ENCODE measurements around the gene DYNC1LI1.

The DYNC1LI1 gene

GRCh38 chr3:32606960-32607359 lies 36.3 kb upstream of the DYNC1LI1 start:
- TF ChIP-seq USF1 (IDR thresholded peaks at IDR 0.05) (no peak), NFIC (IDR thresholded peaks at IDR 0.05) (no peak), EP300 (IDR thresholded peaks at IDR 0.05; ENCODE audit: borderline replicate concordance) (no peak), RAD21 (IDR thresholded peaks at IDR 0.05; ENCODE audit: low read depth) (no peak), CREB1 (IDR thresholded peaks at IDR 0.05; ENCODE audit: low read depth) (no peak), ZBTB7A (IDR thresholded peaks at IDR 0.05; ENCODE audit: low read depth) (no peak), REST (IDR thresholded peaks at IDR 0.05; ENCODE audit: low read depth) (no peak), TEAD4 (IDR thresholded peaks at IDR 0.05) (no peak), EGR1 (IDR thresholded peaks at IDR 0.05) (no peak), MAX (IDR thresholded peaks at IDR 0.05) (no peak), TAF1 (IDR thresholded peaks at IDR 0.05; ENCODE audit: low read depth) (no peak)

GRCh38 chr3:32606277-32606676 lies 35.6 kb upstream of the DYNC1LI1 start:
- TF ChIP-seq TEAD4 (IDR thresholded peaks at IDR 0.05) (no peak), REST (IDR thresholded peaks at IDR 0.05; ENCODE audit: low read depth) (no peak), EP300 (IDR thresholded peaks at IDR 0.05; ENCODE audit: borderline replicate concordance) (no peak), TCF12 (IDR thresholded peaks at IDR 0.05; ENCODE audit: low read depth) (no peak), MAX (IDR thresholded peaks at IDR 0.05) (no peak), YY1 (IDR thresholded peaks at IDR 0.05; ENCODE audit: low read depth) (no peak), TAF1 (IDR thresholded peaks at IDR 0.05; ENCODE audit: low read depth) (no peak)

GRCh38 chr3:32603064-32603463 lies 32.4 kb upstream of the DYNC1LI1 start:
- no peak for TF ChIP-seq USF1 (IDR thresholded peaks at IDR 0.05)
- TF ChIP-seq TEAD4 (IDR thresholded peaks at IDR 0.05) = no peak
- TF ChIP-seq TCF12 (IDR thresholded peaks at IDR 0.05; ENCODE audit: low read depth) = no peak
- TF ChIP-seq ZBTB7A (IDR thresholded peaks at IDR 0.05; ENCODE audit: low read depth) = no peak
- TF ChIP-seq YY1 (IDR thresholded peaks at IDR 0.05; ENCODE audit: low read depth) = no peak
- TF ChIP-seq TAF1 (IDR thresholded peaks at IDR 0.05; ENCODE audit: low read depth) = no peak
- no peak for TF ChIP-seq MAX (IDR thresholded peaks at IDR 0.05)
- no peak for TF ChIP-seq EP300 (IDR thresholded peaks at IDR 0.05; ENCODE audit: borderline replicate concordance)
- no peak for TF ChIP-seq NFIC (IDR thresholded peaks at IDR 0.05)
- TF ChIP-seq RAD21 (IDR thresholded peaks at IDR 0.05; ENCODE audit: low read depth) = no peak
- no peak for TF ChIP-seq CREB1 (IDR thresholded peaks at IDR 0.05; ENCODE audit: low read depth)
- no peak for TF ChIP-seq REST (IDR thresholded peaks at IDR 0.05; ENCODE audit: low read depth)
- TF ChIP-seq EGR1 (IDR thresholded peaks at IDR 0.05) = no peak

GRCh38 chr3:32602206-32602605 lies 31.5 kb upstream of the DYNC1LI1 start:
- TF ChIP-seq FOXM1 (IDR thresholded peaks at IDR 0.05; ENCODE audit: borderline replicate concordance, low read depth) = no peak
- no peak for TF ChIP-seq EGR1 (IDR thresholded peaks at IDR 0.05)
- no peak for TF ChIP-seq YY1 (IDR thresholded peaks at IDR 0.05; ENCODE audit: low read depth)
- no peak for TF ChIP-seq EP300 (IDR thresholded peaks at IDR 0.05; ENCODE audit: borderline replicate concordance)
- TF ChIP-seq TAF1 (IDR thresholded peaks at IDR 0.05; ENCODE audit: low read depth) = no peak
- no peak for TF ChIP-seq TEAD4 (IDR thresholded peaks at IDR 0.05)
- no peak for TF ChIP-seq TCF12 (IDR thresholded peaks at IDR 0.05; ENCODE audit: low read depth)
- no peak for TF ChIP-seq MAX (IDR thresholded peaks at IDR 0.05)
- no peak for TF ChIP-seq USF1 (IDR thresholded peaks at IDR 0.05)
- no peak for TF ChIP-seq REST (IDR thresholded peaks at IDR 0.05; ENCODE audit: low read depth)
